ENCODE data around the gene NKX2-1.
"Not testable (repeated sequence)": the region's sequence is repeated elsewhere in the genome, so short reads cannot be mapped to it uniquely, and the experiment has no call there.

The NKX2-1 gene

GRCh38 chr14:36505181-36505815 is 14.7 kb downstream of the NKX2-1 start:
- DNase-seq (ENCODE audit: low spot score): no peak

GRCh38 chr14:36504771-36505175 is 15.3 kb downstream of the NKX2-1 start:
- DNase-seq (ENCODE audit: low spot score): no peak

GRCh38 chr14:36503771-36504741 is 16.0 kb downstream of the NKX2-1 start:
- no peak for DNase-seq (ENCODE audit: low spot score)

- no peak for DNase-seq (ENCODE audit: low spot score)
Measured at GRCh38 chr14:36502558-36503508, 17.2 kb downstream of the NKX2-1 start.

DNA sequence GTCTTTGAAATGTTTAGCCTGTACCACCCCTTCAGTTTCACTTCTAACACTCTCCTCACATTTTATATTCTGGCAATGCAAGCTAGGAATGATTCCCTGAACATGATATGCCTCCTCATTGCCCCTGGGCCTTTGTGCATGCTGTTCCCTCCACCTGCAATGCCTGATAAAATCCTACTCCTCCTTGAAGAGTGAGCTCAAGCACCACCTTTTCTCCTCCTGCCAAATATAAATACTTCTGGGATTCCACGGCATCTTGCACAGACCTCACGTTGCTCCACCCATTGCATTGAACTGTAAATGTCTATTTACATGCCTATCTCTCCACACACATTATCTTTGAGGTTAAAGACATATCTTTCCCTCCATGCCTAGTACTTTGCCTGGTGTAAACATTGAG is 21.1 kb downstream of the NKX2-1 start:
- DNase-seq (ENCODE audit: low spot score): no peak

DNA sequence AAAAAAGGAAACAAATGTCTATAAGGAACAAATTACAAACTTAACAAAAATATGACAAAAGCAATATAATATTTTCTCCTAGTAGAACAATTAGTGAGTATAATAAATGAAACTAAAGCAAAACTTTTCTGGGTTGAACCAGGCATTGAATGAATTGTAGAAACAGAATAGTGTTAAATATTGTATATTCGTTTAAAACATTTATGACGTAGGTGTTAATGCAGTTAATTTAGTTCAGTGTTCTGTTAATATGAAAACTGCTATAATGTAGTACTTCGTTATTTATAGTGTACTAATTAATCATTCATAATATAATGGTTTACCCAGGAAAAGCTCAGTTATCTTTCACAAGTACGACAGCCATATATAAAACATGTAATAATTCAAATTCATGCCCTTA is 23.7 kb downstream of the NKX2-1 start:
- no peak for DNase-seq (ENCODE audit: low spot score)

DNA sequence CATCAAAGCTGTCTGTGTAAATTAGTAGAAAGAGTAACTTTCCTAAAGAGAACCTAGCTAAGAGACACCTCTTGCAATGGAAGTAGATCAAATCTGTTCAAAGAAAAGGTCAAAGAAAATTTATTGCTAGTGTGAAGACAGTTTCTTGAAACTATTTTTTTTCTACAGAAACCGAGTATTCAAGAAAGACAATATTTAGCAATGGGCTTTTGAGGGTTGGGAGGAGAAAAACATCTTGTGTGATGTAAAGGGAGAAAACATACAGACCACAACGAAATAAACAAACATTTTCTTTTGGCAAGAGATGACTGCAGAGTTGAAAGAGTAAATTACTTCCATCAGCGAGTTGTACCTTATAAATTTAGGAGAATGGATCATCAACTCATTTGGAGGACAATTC is 24.4 kb downstream of the NKX2-1 start:
- no peak for DNase-seq (ENCODE audit: low spot score)

DNA sequence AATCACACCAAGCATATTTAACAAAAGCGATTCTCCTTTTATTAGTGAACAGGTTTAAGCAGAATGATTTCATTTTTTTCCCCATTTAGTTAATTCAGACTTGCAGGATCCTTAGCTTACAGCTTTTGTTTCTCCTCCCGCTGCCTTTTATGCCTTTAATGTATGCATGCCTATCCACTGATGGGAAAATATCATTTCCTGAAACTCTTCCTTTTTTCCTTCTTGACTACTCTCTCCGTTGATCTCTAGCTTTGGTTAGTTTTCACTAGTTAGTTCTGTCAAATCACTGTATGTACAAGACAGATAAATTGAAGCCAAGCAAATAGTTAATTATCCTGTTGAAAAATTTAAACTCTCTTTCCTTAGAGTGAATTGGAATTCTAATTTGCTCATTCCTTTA is 26.3 kb downstream of the NKX2-1 start:
- DNase-seq (ENCODE audit: low spot score): no peak

DNA sequence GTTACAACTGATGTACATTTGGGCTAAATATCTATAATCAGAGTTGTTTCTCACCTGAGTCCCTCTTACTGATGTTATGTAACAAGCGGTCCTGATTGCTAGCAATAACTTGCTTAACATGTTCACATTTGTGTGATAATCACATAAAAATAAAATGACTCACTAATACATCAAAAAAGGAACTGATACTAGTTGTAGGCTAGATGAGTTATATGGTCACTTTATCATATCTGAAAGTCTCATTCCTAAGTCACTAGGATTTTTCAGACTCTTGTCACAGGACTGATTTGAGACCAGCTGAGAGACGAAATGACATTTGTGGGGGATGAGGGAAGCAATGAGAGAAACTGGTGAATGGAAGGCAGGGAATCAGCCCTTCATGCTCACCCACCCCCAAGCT is 34.3 kb downstream of the NKX2-1 start:
- DNase-seq (ENCODE audit: low spot score): no peak

DNA sequence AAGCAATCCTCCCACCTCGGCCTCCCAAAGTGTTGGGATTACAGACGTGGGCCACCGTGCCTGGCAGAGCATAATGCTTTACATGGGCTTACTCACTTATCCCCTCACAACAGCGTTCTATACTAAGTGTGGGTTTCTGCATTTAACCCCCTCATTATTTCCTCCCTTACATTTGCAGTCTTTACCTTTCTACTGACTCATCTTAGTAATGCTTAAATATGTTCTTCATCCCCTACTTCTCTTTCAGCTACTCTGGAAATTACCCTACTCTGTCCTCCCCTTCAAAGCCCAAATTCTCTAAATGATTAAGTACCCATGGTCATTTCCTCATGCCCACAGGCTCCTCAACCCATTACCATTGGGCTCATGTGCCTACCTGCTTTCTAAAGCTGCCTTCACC is 40.7 kb downstream of the NKX2-1 start:
- no peak for DNase-seq (ENCODE audit: low spot score)

DNA sequence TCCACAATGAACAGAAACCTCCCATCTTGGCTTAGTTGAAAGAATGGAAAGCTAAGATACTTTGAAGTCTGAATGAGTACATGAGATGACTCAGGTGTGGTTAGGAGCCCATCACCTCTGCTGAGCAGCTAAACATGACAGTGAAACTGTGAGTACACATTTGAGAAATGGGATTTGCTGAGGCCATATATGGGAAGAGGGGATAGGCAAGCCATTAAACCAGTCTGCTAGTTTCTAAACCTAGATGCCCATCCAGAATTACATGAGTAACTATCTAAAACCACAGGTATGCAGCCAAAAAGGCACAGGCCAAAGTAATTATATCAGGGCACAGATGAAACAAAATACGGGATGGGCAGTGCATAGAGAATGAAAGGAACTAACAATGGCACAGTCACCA is 41.2 kb downstream of the NKX2-1 start:
- peak; percentile 37 for DNase-seq (ENCODE audit: low spot score)

DNA sequence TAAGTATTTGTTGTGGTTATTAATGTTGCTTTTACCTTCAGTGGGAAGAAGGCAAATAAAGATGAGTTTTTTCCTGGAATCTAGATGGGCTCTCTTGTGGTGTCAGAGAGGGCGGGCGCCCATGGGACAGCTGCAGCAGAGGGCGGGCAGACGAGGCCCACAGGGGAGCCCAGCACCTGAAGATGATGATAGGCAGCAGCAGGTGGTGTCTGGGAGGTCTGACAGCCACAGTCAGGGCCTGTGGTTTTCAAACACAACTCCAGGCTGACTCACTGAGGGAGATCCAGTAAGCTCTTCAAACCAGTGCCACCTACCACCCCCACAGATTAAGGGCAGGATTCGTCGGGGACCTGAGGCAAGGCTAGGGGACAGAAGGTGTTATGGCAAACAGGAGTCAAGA is 42.8 kb downstream of the NKX2-1 start:
- no peak for DNase-seq (ENCODE audit: low spot score)

GRCh38 chr14:36476061-36476460 is 44.0 kb downstream of the NKX2-1 start:
- not testable (repeated sequence) for DNase-seq (ENCODE audit: low spot score)

- DNase-seq (ENCODE audit: low spot score): no peak
Measured at GRCh38 chr14:36474593-36474992, 45.4 kb downstream of the NKX2-1 start.

GRCh38 chr14:36471431-36471830 is 48.6 kb downstream of the NKX2-1 start:
- no peak for DNase-seq (ENCODE audit: low spot score)

GRCh38 chr14:36467332-36467731 is 52.7 kb downstream of the NKX2-1 start:
- no peak for DNase-seq (ENCODE audit: low spot score)
